ENCODE results near the gene LIG1.
A peak's percentile ranks its signal among the peaks of the same experiment; 100 is the strongest.
"Not testable (repeated sequence)": the region's sequence is repeated elsewhere in the genome, so short reads cannot be mapped to it uniquely, and the experiment has no call there.

LIG1 gene

GRCh38 chr19:48085904-48086864 lies 84.0 kb downstream of the LIG1 start:
- DNase-seq = peak in 14 of 56 donors; percentile 7 to 33 (median 16)

- DNase-seq = peak in 11 of 56 donors; percentile 5 to 50 (median 15)
Measured at GRCh38 chr19:48085076-48085475, 85.1 kb downstream of the LIG1 start.

GRCh38 chr19:48081106-48081505 lies 89.0 kb downstream of the LIG1 start:
- DNase-seq = no peak

GRCh38 chr19:48070177-48070769 lies 99.9 kb downstream of the LIG1 start:
- DNase-seq = not testable (repeated sequence)

- DNase-seq = peak in 1 of 56 donors; percentile 5
Measured at GRCh38 chr19:48069435-48069834, 100.7 kb downstream of the LIG1 start.

All from amygdala (tissue), 56 donors.